ENCODE results near the gene BNIP5.

BNIP5 gene

DNA sequence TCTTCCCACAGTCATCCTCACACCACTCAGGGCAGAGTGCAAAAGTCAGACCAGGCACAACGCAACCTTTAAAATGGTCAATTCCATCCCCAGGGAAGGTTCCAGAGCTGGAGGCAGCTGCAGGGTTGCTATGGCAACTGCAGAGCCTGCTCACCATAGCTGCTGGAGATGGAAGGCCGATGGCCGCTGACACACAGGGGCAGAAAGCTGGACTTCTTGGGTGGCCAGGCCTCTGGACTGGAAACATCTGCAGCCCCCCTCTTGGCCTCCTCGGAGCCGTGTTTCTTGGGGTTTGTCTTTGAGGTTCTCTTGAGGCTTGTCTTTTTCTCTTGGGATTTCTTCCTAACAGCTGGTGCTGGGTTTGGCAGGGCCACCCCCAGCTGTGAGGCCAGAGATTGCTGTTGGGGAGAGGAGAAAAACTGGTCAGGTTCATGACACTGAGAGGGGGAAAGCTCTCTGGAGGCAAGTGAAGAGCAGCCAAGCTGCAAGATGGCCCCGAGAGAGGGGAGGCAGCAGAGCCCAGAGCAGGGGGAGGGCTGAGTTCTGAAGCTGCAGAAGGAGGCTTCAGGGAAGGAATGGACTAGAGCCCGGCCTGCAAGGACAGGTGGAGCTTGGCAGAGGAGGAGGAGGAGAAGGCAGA lies 10.2 kb downstream of the BNIP5 start:
- FAIRE-seq (no peak), DNase-seq (ENCODE audit: low spot score) (no peak)

- FAIRE-seq (no peak), DNase-seq (ENCODE audit: low spot score) (no peak)
These were observed 12.0 kb downstream of the BNIP5 start for GRCh38 chr6:36324715-36325114.

DNA sequence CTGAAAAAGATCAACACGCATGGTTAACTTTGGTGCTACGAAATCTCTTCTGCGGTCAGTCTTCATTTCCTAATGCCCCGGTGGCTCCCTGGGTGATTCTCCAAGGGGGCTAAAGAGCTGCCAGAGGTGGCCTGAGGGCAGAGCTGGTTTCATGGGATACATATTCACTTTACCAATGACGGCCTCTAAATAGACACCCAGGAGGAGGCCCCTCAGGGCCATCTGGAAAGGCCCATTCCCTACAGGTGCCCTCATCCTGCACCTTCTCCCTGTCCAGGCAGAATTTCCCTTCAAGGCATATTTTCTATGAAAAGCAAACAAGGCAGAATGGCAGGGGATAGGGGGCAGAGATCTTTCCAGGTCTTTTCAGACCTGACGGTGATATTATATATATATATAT lies 12.5 kb downstream of the BNIP5 start:
- DNase-seq (ENCODE audit: low spot score) (no peak), FAIRE-seq (no peak)

- DNase-seq (ENCODE audit: low spot score): no peak
- FAIRE-seq: no peak
These were observed 13.6 kb downstream of the BNIP5 start for GRCh38 chr6:36323062-36323461.

GRCh38 chr6:36322591-36322990 lies 14.1 kb downstream of the BNIP5 start:
- FAIRE-seq: no peak
- no peak for DNase-seq (ENCODE audit: low spot score)

- DNase-seq (ENCODE audit: low spot score) (peak; percentile 28), FAIRE-seq (no peak)
These were observed 16.2 kb downstream of the BNIP5 start for GRCh38 chr6:36320475-36320874.

DNA sequence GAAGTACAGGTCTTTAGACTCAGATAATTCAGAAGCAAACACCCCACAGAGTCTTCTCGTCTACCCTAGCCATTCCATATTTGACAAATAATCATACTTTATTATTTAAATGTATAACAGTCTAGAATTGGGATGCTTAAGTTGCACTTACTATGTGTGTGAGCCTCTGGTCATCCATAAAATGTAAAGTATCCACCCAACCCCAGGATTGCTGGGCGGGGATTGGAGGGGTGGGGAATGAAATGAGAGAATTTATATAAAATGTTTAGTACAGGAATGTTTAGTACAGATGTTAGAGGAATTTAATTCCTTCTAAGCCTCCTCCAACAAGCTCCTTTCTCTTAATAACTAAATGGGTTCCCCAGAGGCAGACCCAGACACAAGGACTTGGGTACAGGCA lies 16.9 kb downstream of the BNIP5 start:
- no peak for DNase-seq (ENCODE audit: low spot score)
- FAIRE-seq: no peak

DNA sequence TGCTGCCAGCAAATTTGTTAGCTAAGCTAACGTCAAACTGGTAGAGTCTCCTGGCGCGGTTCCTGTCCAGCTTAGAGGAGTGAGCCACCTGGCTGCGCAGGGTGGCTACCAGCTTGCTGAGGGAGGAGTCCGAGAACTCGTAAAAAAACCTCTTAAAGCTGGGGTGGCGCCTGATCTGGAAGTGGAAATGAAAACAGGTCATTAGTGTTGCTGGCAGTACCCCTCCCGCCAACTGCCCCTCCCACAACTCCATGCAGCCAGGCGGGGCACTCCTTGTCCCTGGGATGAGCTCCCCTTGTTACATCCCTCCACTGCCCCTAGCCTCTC lies 17.3 kb downstream of the BNIP5 start:
- no peak for FAIRE-seq

DNA sequence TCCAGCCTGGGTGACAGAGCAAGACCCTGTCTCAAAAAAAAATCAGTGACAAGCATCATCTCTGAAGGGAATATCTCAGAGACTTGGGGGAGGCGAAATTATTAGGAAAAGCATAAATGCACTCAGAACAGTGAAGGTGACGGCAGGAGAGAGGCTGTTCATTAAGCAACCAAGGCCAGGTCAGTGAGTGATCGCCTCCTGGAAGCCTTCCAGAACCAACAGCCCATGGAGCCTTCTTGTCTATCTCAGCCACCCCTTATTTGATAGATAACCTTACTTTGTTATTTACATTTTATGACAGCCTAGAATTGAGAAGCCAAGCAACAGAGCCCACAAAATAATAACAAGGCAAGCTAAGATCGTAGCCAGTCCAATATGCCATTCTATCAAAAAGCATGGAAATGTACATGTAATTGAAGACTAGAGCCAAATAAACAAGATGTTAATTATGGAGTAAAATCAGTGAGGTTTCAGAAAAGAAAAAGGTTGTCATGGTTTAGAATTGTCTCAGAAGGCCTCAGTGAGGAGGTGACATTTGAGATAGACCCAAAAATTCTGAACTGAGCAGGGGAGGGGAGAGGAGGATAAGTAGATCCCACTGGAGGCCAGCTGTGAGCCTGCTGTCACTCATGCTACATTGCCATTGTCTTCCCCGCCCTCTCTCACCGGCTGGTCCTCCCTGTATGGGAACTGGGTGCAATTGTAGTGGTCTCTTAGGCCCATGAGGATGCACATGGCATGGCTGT lies 17.8 kb downstream of the BNIP5 start:
- FAIRE-seq: no peak
- no peak for DNase-seq (ENCODE audit: low spot score)

More for the DNA sequence above, 17.3 kb downstream of the BNIP5 start:
- no peak for DNase-seq (ENCODE audit: low spot score)

DNA sequence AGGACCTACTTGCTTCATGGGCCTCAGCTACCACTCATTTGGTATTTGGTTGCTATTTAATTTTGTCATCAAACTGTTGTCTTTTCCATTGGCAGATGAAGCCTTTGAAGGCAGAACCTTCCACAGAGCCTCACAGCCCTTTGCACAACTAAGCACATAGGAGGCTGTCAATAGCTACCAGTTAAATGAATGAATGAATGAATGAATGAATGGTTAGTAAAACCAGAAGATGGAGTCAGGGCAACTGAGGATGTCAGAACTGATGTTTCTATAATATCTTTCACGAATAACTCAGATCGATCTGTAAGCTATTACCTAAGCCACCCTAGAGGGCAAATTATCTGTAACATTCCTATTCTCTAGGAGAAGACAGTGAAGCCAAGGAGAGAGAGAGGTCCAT lies 19.1 kb downstream of the BNIP5 start:
- no peak for FAIRE-seq
- no peak for DNase-seq (ENCODE audit: low spot score)

- FAIRE-seq (no peak), DNase-seq (ENCODE audit: low spot score) (no peak)
These were observed 20.8 kb downstream of the BNIP5 start for GRCh38 chr6:36315921-36316320.

DNA sequence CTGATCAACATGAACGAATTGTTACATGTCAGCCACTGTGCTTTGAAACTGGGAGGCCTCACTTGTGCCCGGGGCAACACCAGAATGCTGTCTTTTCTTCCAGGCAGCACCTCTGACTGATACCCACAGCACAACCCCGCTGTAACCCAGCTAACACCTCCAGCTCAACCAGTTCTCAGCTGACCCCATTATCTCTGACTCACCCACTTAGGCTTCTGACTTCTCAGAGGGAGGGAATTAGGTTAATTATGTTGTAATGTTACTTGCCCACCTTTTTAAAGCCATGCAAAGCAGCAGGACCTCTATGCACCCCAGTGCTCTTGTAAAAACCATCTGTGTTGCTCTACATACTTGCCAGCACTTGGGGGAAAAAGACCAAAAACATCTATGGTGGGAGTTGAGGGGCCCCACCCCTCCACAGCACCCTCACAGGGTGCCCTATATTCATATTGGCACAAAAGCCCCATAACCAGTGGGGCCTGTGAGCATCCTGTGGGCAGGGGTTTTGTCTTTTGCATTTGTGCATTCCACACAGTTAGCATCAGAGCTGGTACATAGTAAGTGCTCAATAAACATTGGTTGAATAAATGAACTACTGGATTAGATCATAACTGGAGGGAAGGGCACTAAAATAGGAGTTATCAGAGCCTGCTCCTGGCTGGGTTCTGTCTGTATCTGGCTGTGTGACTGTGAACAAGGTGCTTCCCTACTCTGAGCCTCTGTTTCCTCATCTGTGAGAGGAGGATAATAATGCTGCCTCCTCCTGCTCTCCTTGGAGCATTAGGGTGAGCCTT lies 22.3 kb downstream of the BNIP5 start:
- no peak for DNase-seq (ENCODE audit: low spot score)
- no peak for FAIRE-seq

- DNase-seq (ENCODE audit: low spot score): no peak
- no peak for FAIRE-seq
These were observed 23.1 kb downstream of the BNIP5 start for GRCh38 chr6:36313649-36313936.

- no peak for FAIRE-seq
- no peak for DNase-seq (ENCODE audit: low spot score)
These were observed 23.6 kb downstream of the BNIP5 start for GRCh38 chr6:36312854-36313648.

DNA sequence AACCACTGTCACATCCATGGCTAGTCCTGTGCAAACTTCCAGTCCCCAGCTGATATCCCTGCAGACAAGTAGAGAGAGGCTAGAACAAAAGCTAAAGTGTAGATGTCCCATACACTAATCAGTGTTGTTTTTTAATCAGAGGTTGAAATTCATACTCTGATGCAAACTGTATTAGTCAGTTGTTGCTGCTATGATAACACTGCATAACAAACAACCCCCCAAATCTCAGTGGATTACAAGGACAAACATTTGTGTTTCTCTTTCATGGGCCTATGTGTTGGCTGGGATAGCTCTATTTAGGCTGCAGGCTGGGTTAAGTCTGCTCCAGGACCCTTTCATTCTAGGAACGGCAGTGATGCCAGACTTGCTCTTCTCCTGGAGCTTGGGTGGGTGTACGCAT lies 26.8 kb downstream of the BNIP5 start:
- no peak for DNase-seq (ENCODE audit: low spot score)
- no peak for FAIRE-seq

GRCh38 chr6:36309203-36309602 lies 27.5 kb downstream of the BNIP5 start:
- DNase-seq (ENCODE audit: low spot score) (no peak), FAIRE-seq (no peak)

DNA sequence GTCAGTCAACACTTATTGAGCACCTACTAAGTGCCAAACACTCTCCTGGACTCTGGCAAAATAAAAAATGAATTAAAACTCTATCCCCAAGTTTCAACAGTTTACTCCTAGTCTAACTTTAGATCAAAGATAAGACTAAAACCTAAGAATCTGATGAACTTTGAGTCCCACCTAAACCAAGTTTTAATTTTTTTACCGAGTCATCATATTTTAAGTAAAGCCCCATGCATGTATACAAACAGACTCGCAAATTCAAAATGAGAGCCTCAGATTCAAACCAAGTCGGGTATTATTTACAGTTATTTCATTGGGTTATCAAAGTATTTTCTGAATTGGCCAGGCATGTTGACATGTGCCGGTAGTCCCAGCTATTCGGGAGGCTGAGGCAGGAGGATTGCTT lies 28.2 kb downstream of the BNIP5 start:
- no peak for DNase-seq (ENCODE audit: low spot score)
- no peak for FAIRE-seq

DNA sequence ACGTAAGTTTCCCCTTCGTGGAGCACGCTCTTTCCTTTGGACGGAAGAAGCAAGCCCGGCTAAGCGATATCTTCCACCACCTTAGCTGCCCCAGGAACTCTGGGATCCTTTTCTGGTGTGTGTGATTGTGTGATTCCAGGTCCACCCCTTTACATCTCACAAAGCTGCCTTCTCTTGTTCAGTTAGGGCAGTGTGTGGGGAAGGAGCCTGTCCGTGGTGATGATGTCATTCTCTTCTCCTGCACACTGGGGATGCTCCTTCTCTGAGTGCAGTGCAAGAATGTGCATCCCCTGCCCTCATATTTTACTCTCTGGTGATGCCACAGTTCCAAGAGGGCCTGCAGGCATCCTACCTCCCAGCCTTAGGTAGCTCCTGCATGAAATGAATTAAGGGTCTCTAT lies 30.3 kb downstream of the BNIP5 start:
- FAIRE-seq: no peak
- DNase-seq (ENCODE audit: low spot score): no peak

- DNase-seq (ENCODE audit: low spot score): no peak
- FAIRE-seq: no peak
These were observed 30.8 kb downstream of the BNIP5 start for GRCh38 chr6:36305885-36306284.

DNA sequence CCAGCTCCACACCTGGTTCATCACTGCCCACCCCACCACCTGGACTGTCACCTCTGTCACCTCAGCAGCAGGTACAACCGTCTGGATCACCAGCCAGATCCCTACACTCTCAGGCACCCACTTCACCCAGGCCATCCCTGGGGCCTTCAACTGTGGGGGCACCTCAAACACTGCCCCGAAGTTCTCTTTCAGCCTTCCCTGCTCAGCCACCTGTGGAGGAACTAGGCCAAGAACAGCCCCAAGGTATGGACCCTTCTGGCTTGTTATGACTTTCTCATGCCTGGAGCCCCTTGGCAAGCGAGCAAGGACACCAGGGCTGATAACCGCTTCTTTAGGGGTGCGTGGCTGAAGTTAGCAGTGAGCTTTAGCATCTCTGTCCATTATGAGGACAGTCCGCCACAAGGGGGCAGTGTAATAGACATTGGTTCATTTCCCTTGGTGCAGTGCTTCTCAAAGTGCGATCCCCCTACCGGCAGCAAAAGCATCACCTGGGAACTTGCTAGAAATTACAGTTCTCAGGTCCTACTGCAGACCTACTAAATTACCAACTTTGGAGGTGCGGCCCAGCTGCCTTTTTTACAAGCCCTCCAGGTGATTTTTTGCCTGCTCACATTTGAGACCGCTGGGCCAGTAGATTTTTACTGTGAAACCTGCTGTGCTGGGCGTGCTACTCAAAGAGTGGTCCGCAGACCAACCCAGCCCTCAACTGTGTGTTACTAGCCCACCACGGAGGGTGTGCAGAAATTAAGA lies 34.3 kb downstream of the BNIP5 start:
- DNase-seq (ENCODE audit: low spot score) (peak; percentile 85), FAIRE-seq (no peak)

DNA sequence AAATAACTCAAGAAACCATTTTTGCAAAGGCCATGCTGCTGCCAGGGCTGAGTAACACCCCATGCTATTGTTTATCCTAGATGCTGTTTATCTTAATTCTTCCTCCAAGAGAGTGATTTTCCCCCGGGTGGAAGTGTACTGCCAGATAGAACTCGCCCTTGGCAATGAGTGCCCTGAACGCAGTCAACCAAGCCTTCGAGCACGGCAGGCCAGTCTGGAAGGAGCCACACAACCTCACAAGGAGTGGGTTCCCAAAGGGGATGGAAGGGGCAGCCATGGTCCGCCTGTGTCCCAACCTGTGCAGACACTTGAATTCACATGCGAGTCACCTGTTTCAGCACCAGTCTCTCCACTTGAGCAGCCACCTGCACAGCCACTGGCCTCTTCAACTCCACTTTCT lies 34.9 kb downstream of the BNIP5 start:
- no peak for FAIRE-seq

More for the DNA sequence above, 34.9 kb downstream of the BNIP5 start:
- DNase-seq (ENCODE audit: low spot score): no peak

All from urothelium cell line (cell line).